ENCODE measurements around the gene GPATCH8. TPM values are rescaled to one million over a fixed set of nuclear protein-coding genes. Genes with fewer than 3 reads are reported as not detected.

The GPATCH8 gene
- total RNA-seq, 1 experiment from 2014 or later = 51.5 TPM

GRCh38 chr17:44402564-44403172, 100.5 kb downstream of the GPATCH8 start:
- Histone ChIP-seq H2BK120ac (ENCODE audit: low read depth, low read length, poor library complexity, severe bottlenecking) (no peak overlapping the region), H3K23ac (ENCODE audit: insufficient read length, low read depth, low read length) (no peak overlapping the region), H2BK5ac (ENCODE audit: insufficient read length, low read length) (no peak overlapping the region), H3K56ac (ENCODE audit: insufficient read length, low read depth, low read length) (no peak overlapping the region), H2AFZ (ENCODE audit: low read length) (no peak overlapping the region), H3K27ac (ENCODE audit: insufficient read length, low read depth, low read length) (no peak overlapping the region), H4K91ac (ENCODE audit: insufficient read length, low read depth, low read length) (no peak overlapping the region), H3K9me3 (ENCODE audit: control insufficient read depth, low read depth, low read length) (no peaks in the 10 kb centered on the region), H3K4me1 (ENCODE audit: insufficient read depth, low read length) (no peaks in the 10 kb centered on the region), H3K79me2 (ENCODE audit: insufficient read depth, low read length) (no peaks in the 10 kb centered on the region), H4K20me1 (ENCODE audit: control insufficient read depth, insufficient read depth, insufficient read length) (no peaks in the 10 kb centered on the region), H3K23me2 (ENCODE audit: insufficient read length, low read depth, low read length, poor library complexity, severe bottlenecking) (no peaks in the 10 kb centered on the region), H3K4ac (ENCODE audit: low read depth, low read length) (no peak overlapping the region), H3K18ac (ENCODE audit: insufficient read length, low read depth, low read length) (no peak overlapping the region), H3K9ac (ENCODE audit: extremely low read depth, insufficient read length, low read length) (no peak overlapping the region), H4K5ac (ENCODE audit: insufficient read length, low read depth, low read length) (no peak overlapping the region), H3K79me1 (ENCODE audit: insufficient read depth, low read depth, low read length, poor library complexity, severe bottlenecking) (no peaks in the 10 kb centered on the region), H2AK5ac (ENCODE audit: insufficient read length, low read length) (no peak overlapping the region), H4K8ac (replicated peaks; ENCODE audit: insufficient read length, low read depth, low read length) (no peak overlapping the region), H2BK12ac (ENCODE audit: insufficient read length, low read depth, low read length) (no peak overlapping the region), H3K4me2 (ENCODE audit: insufficient read depth, insufficient read length, low read length) (no peak overlapping the region), H3K14ac (ENCODE audit: insufficient read depth, low read length) (no peak overlapping the region), H2BK20ac (ENCODE audit: low read depth, low read length, poor library complexity, severe bottlenecking) (no peak overlapping the region), H3T11ph (ENCODE audit: low read length) (no peak overlapping the region), H3K27me3 (ENCODE audit: insufficient read depth, low read length) (no peaks in the 10 kb centered on the region), H2BK15ac (ENCODE audit: low read depth, low read length) (no peak overlapping the region)
- no peak for TF ChIP-seq CTCF (conservative IDR thresholded peaks at IDR 0.05)
- Mint-ChIP-seq H3K9me3 (no peaks in the 10 kb centered on the region; a peak in 1 of 5 replicates), H3K4me1 (no peaks in the 10 kb centered on the region), H3K36me3 (ENCODE audit: insufficient read depth in 1 of 3, low read depth in 3 of 3) (peaks cover 25 to 73% (median 55%) of the 10 kb centered on the region in 3 experiments; a peak in 6 of 7 replicates), H3K4me3 (no peak overlapping the region), H3K27me3 (ENCODE audit: low read depth) (no peaks in the 10 kb centered on the region), H3K27ac (no peak overlapping the region)
- WGBS (ENCODE audit: extremely low coverage, insufficient read length, low lambda C conversion rate) = no CpG with 5 or more reads among the region's 5 CpGs
- no peak for DNase-seq
